ENCODE results near the gene POU2F1. TPM values are rescaled to one million over a fixed set of nuclear protein-coding genes. Genes with fewer than 3 reads are reported as not detected.

Gene POU2F1
- total RNA-seq, 1 experiment from 2014 or later, result 43.2 TPM

GRCh38 chr1:167373986-167374385, 153.3 kb downstream of the POU2F1 start:
- H3K36me3 ChIP-seq (ENCODE audit: insufficient read depth, low read length), result peaks cover 52% of the 10 kb centered on the region
- H3K27ac ChIP-seq (ENCODE audit: low read length), result peak overlapping the region; percentile 45; the same call in 1 of the 2 replicates

GRCh38 chr1:167375949-167376348, 155.3 kb downstream of the POU2F1 start:
- H3K79me2 ChIP-seq (ENCODE audit: low read length), result peaks cover 31% of the 10 kb centered on the region
- H2AFZ ChIP-seq (ENCODE audit: low read length), result no peak overlapping the region
- peaks cover 21% of the 10 kb centered on the region for H3K4me1 ChIP-seq (ENCODE audit: low read length)
- no peak overlapping the region for H3K4me2 ChIP-seq (ENCODE audit: low read depth, low read length, poor library complexity, severe bottlenecking)
- H3K4me3 ChIP-seq (ENCODE audit: low read length), result no peak overlapping the region
- H4K20me1 ChIP-seq (ENCODE audit: insufficient read depth, low read depth, low read length), result no peaks in the 10 kb centered on the region
- DNase-seq, result no peak
- H3K9me2 ChIP-seq (replicated peaks; ENCODE audit: insufficient read depth, low read length), result no peaks in the 10 kb centered on the region
- H3K9ac ChIP-seq (ENCODE audit: low read length), result no peak overlapping the region
- H3K9me3 ChIP-seq (ENCODE audit: low read length), result no peaks in the 10 kb centered on the region; the same call in 1 of the 2 replicates
- no peak overlapping the region for H3K27ac ChIP-seq (ENCODE audit: low read length)
- peaks cover 50% of the 10 kb centered on the region for H3K36me3 ChIP-seq (ENCODE audit: insufficient read depth, low read length)
- no peaks in the 10 kb centered on the region for H3K27me3 ChIP-seq (ENCODE audit: low read length)

More at GRCh38 chr1:167373986-167374385, 153.3 kb downstream of the POU2F1 start:
- Histone ChIP-seq H3K9me2 (replicated peaks; ENCODE audit: insufficient read depth, low read length) (no peaks in the 10 kb centered on the region), H3K4me3 (ENCODE audit: low read length) (no peak overlapping the region), H2AFZ (ENCODE audit: low read length) (no peak overlapping the region), H3K4me1 (ENCODE audit: low read length) (peaks cover 34% of the 10 kb centered on the region), H3K4me2 (ENCODE audit: low read depth, low read length, poor library complexity, severe bottlenecking) (no peak overlapping the region), H3K79me2 (ENCODE audit: low read length) (peaks cover 41% of the 10 kb centered on the region), H3K27me3 (ENCODE audit: low read length) (no peaks in the 10 kb centered on the region), H4K20me1 (ENCODE audit: insufficient read depth, low read depth, low read length) (no peaks in the 10 kb centered on the region), H3K9me3 (ENCODE audit: low read length) (no peaks in the 10 kb centered on the region; the same call in 1 of the 2 replicates), H3K9ac (ENCODE audit: low read length) (no peak overlapping the region)
- DNase-seq, result no peak

- H3K9ac ChIP-seq (ENCODE audit: low read length), result no peak overlapping the region
- no peak overlapping the region for H2AFZ ChIP-seq (ENCODE audit: low read length)
- H3K9me2 ChIP-seq (replicated peaks; ENCODE audit: insufficient read depth, low read length), result no peaks in the 10 kb centered on the region
- H3K4me2 ChIP-seq (ENCODE audit: low read depth, low read length, poor library complexity, severe bottlenecking), result no peak overlapping the region
- H3K79me2 ChIP-seq (ENCODE audit: low read length), result peaks cover 14% of the 10 kb centered on the region
- peak overlapping the region; percentile 29 for H3K27ac ChIP-seq (ENCODE audit: low read length)
- H3K9me3 ChIP-seq (ENCODE audit: low read length), result no peaks in the 10 kb centered on the region
- peaks cover 49% of the 10 kb centered on the region for H3K36me3 ChIP-seq (ENCODE audit: insufficient read depth, low read length)
- H3K4me1 ChIP-seq (ENCODE audit: low read length), result peaks cover 16% of the 10 kb centered on the region
- no peak for DNase-seq
- H3K4me3 ChIP-seq (ENCODE audit: low read length), result no peak overlapping the region
- no peaks in the 10 kb centered on the region for H4K20me1 ChIP-seq (ENCODE audit: insufficient read depth, low read depth, low read length)
- no peaks in the 10 kb centered on the region for H3K27me3 ChIP-seq (ENCODE audit: low read length)
Observed at GRCh38 chr1:167387251-167387910, 166.7 kb downstream of the POU2F1 start.

GRCh38 chr1:167388976-167389375, 168.3 kb downstream of the POU2F1 start:
- DNase-seq, result no peak

GRCh38 chr1:167392200-167392696, 171.6 kb downstream of the POU2F1 start:
- Histone ChIP-seq H3K36me3 (ENCODE audit: insufficient read depth, low read length) (peaks cover 27% of the 10 kb centered on the region), H3K27ac (ENCODE audit: low read length) (no peak overlapping the region), H4K20me1 (ENCODE audit: insufficient read depth, low read depth, low read length) (no peaks in the 10 kb centered on the region), H3K9me2 (replicated peaks; ENCODE audit: insufficient read depth, low read length) (no peaks in the 10 kb centered on the region), H3K9ac (ENCODE audit: low read length) (no peak overlapping the region), H3K79me2 (ENCODE audit: low read length) (peaks cover 13% of the 10 kb centered on the region), H2AFZ (ENCODE audit: low read length) (no peak overlapping the region), H3K4me2 (ENCODE audit: low read depth, low read length, poor library complexity, severe bottlenecking) (no peak overlapping the region), H3K4me3 (ENCODE audit: low read length) (no peak overlapping the region), H3K9me3 (ENCODE audit: low read length) (no peaks in the 10 kb centered on the region), H3K4me1 (ENCODE audit: low read length) (peaks cover 13% of the 10 kb centered on the region), H3K27me3 (ENCODE audit: low read length) (no peaks in the 10 kb centered on the region)
- DNase-seq, result no peak

More at GRCh38 chr1:167388976-167389375, 168.3 kb downstream of the POU2F1 start:
- Histone ChIP-seq H3K9me3 (ENCODE audit: low read length) (no peaks in the 10 kb centered on the region), H4K20me1 (ENCODE audit: insufficient read depth, low read depth, low read length) (no peaks in the 10 kb centered on the region), H3K4me2 (ENCODE audit: low read depth, low read length, poor library complexity, severe bottlenecking) (no peak overlapping the region), H3K4me3 (ENCODE audit: low read length) (no peak overlapping the region), H3K27me3 (ENCODE audit: low read length) (no peaks in the 10 kb centered on the region), H3K36me3 (ENCODE audit: insufficient read depth, low read length) (peaks cover 43% of the 10 kb centered on the region), H3K4me1 (ENCODE audit: low read length) (peaks cover 16% of the 10 kb centered on the region), H2AFZ (ENCODE audit: low read length) (no peak overlapping the region), H3K27ac (ENCODE audit: low read length) (no peak overlapping the region), H3K9me2 (replicated peaks; ENCODE audit: insufficient read depth, low read length) (no peaks in the 10 kb centered on the region), H3K9ac (ENCODE audit: low read length) (no peak overlapping the region), H3K79me2 (ENCODE audit: low read length) (peaks cover 17% of the 10 kb centered on the region)

GRCh38 chr1:167400359-167400953, 179.8 kb downstream of the POU2F1 start:
- H3K9me3 ChIP-seq (ENCODE audit: low read length), result no peaks in the 10 kb centered on the region
- H4K20me1 ChIP-seq (ENCODE audit: insufficient read depth, low read depth, low read length), result no peaks in the 10 kb centered on the region
- no peak overlapping the region for H3K4me3 ChIP-seq (ENCODE audit: low read length)
- H2AFZ ChIP-seq (ENCODE audit: low read length), result no peak overlapping the region
- no peak overlapping the region for H3K9ac ChIP-seq (ENCODE audit: low read length)
- H3K27me3 ChIP-seq (ENCODE audit: low read length), result no peaks in the 10 kb centered on the region
- no peaks in the 10 kb centered on the region for H3K9me2 ChIP-seq (replicated peaks; ENCODE audit: insufficient read depth, low read length)
- peak overlapping the region; percentile 34 for H3K4me2 ChIP-seq (ENCODE audit: low read depth, low read length, poor library complexity, severe bottlenecking)
- peak overlapping the region; percentile 57 for H3K27ac ChIP-seq (ENCODE audit: low read length)
- no peak for DNase-seq
- peaks cover 51% of the 10 kb centered on the region for H3K36me3 ChIP-seq (ENCODE audit: insufficient read depth, low read length)
- peaks cover 34% of the 10 kb centered on the region for H3K4me1 ChIP-seq (ENCODE audit: low read length)
- H3K79me2 ChIP-seq (ENCODE audit: low read length), result no peaks in the 10 kb centered on the region; the same call in 1 of the 2 replicates

GRCh38 chr1:167401260-167401873, 180.7 kb downstream of the POU2F1 start:
- Histone ChIP-seq H4K20me1 (ENCODE audit: insufficient read depth, low read depth, low read length) (no peaks in the 10 kb centered on the region), H3K9ac (ENCODE audit: low read length) (no peak overlapping the region), H3K79me2 (ENCODE audit: low read length) (no peaks in the 10 kb centered on the region; the same call in 1 of the 2 replicates), H3K27me3 (ENCODE audit: low read length) (no peaks in the 10 kb centered on the region), H3K36me3 (ENCODE audit: insufficient read depth, low read length) (peaks cover 56% of the 10 kb centered on the region), H3K4me1 (ENCODE audit: low read length) (peaks cover 34% of the 10 kb centered on the region), H3K4me2 (ENCODE audit: low read depth, low read length, poor library complexity, severe bottlenecking) (peak overlapping the region; percentile 34), H2AFZ (ENCODE audit: low read length) (no peak overlapping the region), H3K4me3 (ENCODE audit: low read length) (no peak overlapping the region), H3K9me2 (replicated peaks; ENCODE audit: insufficient read depth, low read length) (no peaks in the 10 kb centered on the region), H3K9me3 (ENCODE audit: low read length) (no peaks in the 10 kb centered on the region), H3K27ac (ENCODE audit: low read length) (peak overlapping the region; percentile 58)
- DNase-seq, result peak; percentile 83

All from Karpas-422 (cell line).